H1 (cell line): ENCODE results near the gene MAPT.

Experiments used
- CEBPB ChIP-seq: IDR thresholded peaks from 2 replicates; pipeline ENCODE4 v1.6.1; 2012; ENCODE audit warnings: low read depth, low read length
- CTCF ChIP-seq, 3 experiments: IDR thresholded peaks; 1 replicate in 2 of 3; 2 replicates in 1 of 3; pipeline versions ENCODE4 v1.5.1 to v1.6.1; 2011; ENCODE audit warnings: low read length in 3 of 3, mild to moderate bottlenecking in 3 of 3, inconsistent platforms in 2 of 3, low read depth in 1 of 3, moderate library complexity in 1 of 3; ENCODE audit not compliant: insufficient read depth in 1 of 3; ENCODE audit errors: control extremely low read depth in 1 of 3
- EP300 ChIP-seq, 2 experiments: IDR thresholded peaks; 1 replicate in 1 of 2; 2 replicates in 1 of 2; pipeline ENCODE4 v1.6.1; 2011 to 2012; ENCODE audit warnings: low read depth in 2 of 2, low read length in 2 of 2, mild to moderate bottlenecking in 2 of 2, borderline replicate concordance in 1 of 2, inconsistent platforms in 1 of 2, moderate library complexity in 1 of 2
- EZH2 ChIP-seq: fragments of 200-600 bp; sonication (generic); IDR thresholded peaks from 2 replicates; pipeline ENCODE4 v1.7.1; 2012; ENCODE audit warnings: low read depth, mild to moderate bottlenecking, moderate library complexity, low read length, inconsistent platforms; ENCODE audit not compliant: severe bottlenecking
- FOSL1 ChIP-seq: IDR thresholded peaks from 2 replicates; pipeline ENCODE4 v1.6.1; 2011; ENCODE audit warnings: mild to moderate bottlenecking, low read depth, low read length, moderate library complexity; ENCODE audit not compliant: insufficient read depth
- HDAC6 ChIP-seq: IDR thresholded peaks from one replicate; pipeline ENCODE4 v1.7.1; 2012; ENCODE audit warnings: low read depth, mild to moderate bottlenecking, inconsistent platforms, low read length, moderate library complexity
- JUN ChIP-seq: IDR thresholded peaks from 2 replicates; pipeline ENCODE4 v1.6.1; 2011; ENCODE audit warnings: low read depth, mild to moderate bottlenecking, improper control_type of control experiment, low read length
- JUND ChIP-seq: IDR thresholded peaks from 2 replicates; pipeline ENCODE4 v1.6.1; 2011; ENCODE audit warnings: mild to moderate bottlenecking, improper control_type of control experiment, low read length
- POLR2A ChIP-seq, 2 experiments: IDR thresholded peaks; 1 replicate in 1 of 2; 2 replicates in 1 of 2; pipeline ENCODE4 v1.6.1; 2011; ENCODE audit warnings: low read depth in 2 of 2, low read length in 2 of 2, mild to moderate bottlenecking in 2 of 2; ENCODE audit errors: control extremely low read depth in 1 of 2
- RXRA ChIP-seq: IDR thresholded peaks from 2 replicates; pipeline ENCODE4 v1.6.1; 2011; ENCODE audit warnings: low read depth, mild to moderate bottlenecking, low read length, moderate library complexity; ENCODE audit not compliant: insufficient read depth
- SRF ChIP-seq: IDR thresholded peaks from 2 replicates; pipeline ENCODE4 v1.6.1; 2011; ENCODE audit warnings: mild to moderate bottlenecking, low read depth, low read length, moderate library complexity
- SUZ12 ChIP-seq: fragments of 200-600 bp; sonication (generic); IDR thresholded peaks from 2 replicates; pipeline ENCODE4 v1.6.1; 2012; ENCODE audit warnings: mild to moderate bottlenecking, inconsistent platforms, low read length, moderate library complexity, mixed read lengths

DNA sequence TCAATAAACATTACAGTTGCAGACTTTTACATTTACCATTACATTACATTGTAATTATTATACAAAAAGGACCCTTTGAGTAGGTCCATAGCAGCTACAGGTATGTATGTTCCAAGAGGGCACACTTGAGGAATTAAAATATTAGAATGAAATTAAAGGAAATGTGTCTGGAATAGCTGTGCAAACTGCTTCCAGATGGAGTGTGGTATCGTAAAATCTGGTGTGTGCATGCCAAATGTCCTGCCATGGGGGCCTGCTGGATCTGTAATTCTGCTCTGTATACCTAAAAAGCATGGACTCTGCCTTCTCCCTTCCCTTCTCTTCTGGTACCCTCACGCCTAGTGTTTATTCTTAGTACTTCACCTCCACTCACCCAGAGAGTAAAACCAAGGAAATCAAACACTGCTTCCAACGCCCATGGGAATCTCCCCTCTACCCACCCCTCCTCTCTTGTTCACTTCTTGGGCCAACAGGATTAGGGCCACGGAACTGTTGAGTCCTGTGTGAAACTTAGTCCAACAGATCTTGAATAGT lies 143.4 kb downstream of the MAPT start:
- TF ChIP-seq HDAC6, result no peak
- no peak for TF ChIP-seq CTCF (IDR thresholded peaks at IDR 0.05; ENCODE audit: control extremely low read depth in 1 of 3, insufficient read depth in 1 of 3, low read depth in 1 of 3, low read length in 3 of 3)
- no peak for TF ChIP-seq POLR2A (IDR thresholded peaks at IDR 0.05; ENCODE audit: control extremely low read depth in 1 of 2, low read depth in 2 of 2, low read length in 2 of 2)
- TF ChIP-seq RXRA, result no peak
- TF ChIP-seq EZH2, result no peak
- TF ChIP-seq SRF, result no peak
- TF ChIP-seq JUN, result no peak
- no peak for TF ChIP-seq CEBPB
- no peak for TF ChIP-seq JUND
- no peak for TF ChIP-seq SUZ12
- TF ChIP-seq EP300 (IDR thresholded peaks at IDR 0.05; ENCODE audit: borderline replicate concordance in 1 of 2, low read depth in 2 of 2, low read length in 2 of 2), result no peak
- no peak for TF ChIP-seq FOSL1
